Loucy (cell line): ENCODE results near the gene TDRD12.

Experiments
- H2AFZ ChIP-seq: fragments of 200-600 bp; sonication (generic); 2 replicates; pipeline ENCODE4 v1.6.0; 2016; ENCODE audit warnings: antibody characterized with exemption, mild to moderate bottlenecking, low read length, moderate library complexity
- H3F3A ChIP-seq: fragments of 200-600 bp; 2 replicates; pipeline ENCODE4 v1.6.0; 2016; ENCODE audit warnings: antibody characterized with exemption, low read depth, mild to moderate bottlenecking
- H3K27me3 ChIP-seq: fragments of 200-600 bp; sonication (generic); 2 replicates; pipeline ENCODE4 v1.6.1; 2014; ENCODE audit warnings: low read length, mild to moderate bottlenecking; ENCODE audit not compliant: insufficient read depth, poor library complexity, severe bottlenecking
- H3K36me3 ChIP-seq: fragments of 200-600 bp; sonication (generic); 2 replicates; pipeline ENCODE4 v1.6.1; 2016; ENCODE audit warnings: low read length; ENCODE audit not compliant: insufficient read depth
- H3K4me1 ChIP-seq: fragments of 200-600 bp; sonication (generic); 2 replicates; pipeline ENCODE4 v1.5.1; 2014; ENCODE audit warnings: low read length, mild to moderate bottlenecking; ENCODE audit not compliant: insufficient read depth, poor library complexity, severe bottlenecking
- H3K4me2 ChIP-seq: fragments of 200-600 bp; sonication (generic); 2 replicates; pipeline ENCODE4 v1.6.0; 2014; ENCODE audit warnings: antibody characterized with exemption, low read length, low read depth, mild to moderate bottlenecking; ENCODE audit not compliant: poor library complexity, severe bottlenecking
- H3K4me3 ChIP-seq: fragments of 200-600 bp; sonication (generic); 2 replicates; pipeline ENCODE4 v1.5.1; 2014; ENCODE audit warnings: low read length, mild to moderate bottlenecking, mixed read lengths; ENCODE audit not compliant: poor library complexity, severe bottlenecking
- H3K79me2 ChIP-seq: fragments of 200-600 bp; sonication (generic); 2 replicates; pipeline ENCODE4 v1.6.1; 2014; ENCODE audit warnings: low read length; ENCODE audit not compliant: insufficient read depth
- H3K9ac ChIP-seq: fragments of 200-600 bp; sonication (generic); 2 replicates; pipeline ENCODE4 v1.6.0; 2014; ENCODE audit warnings: mild to moderate bottlenecking, low read depth, low read length, moderate library complexity; ENCODE audit not compliant: poor library complexity, severe bottlenecking
- H3K9me2 ChIP-seq: fragments of 200-600 bp; sonication (generic); replicated peaks from 2 replicates; pipeline ENCODE4 v1.6.1; 2016; ENCODE audit warnings: low read depth, low read length, mixed read lengths
- H3K9me3 ChIP-seq: fragments of 200-600 bp; sonication (generic); 2 replicates; pipeline ENCODE4 v1.6.1; 2014; ENCODE audit warnings: mild to moderate bottlenecking, antibody characterized with exemption, low read length, low read depth; ENCODE audit not compliant: insufficient read depth
- H4K20me1 ChIP-seq: fragments of 200-600 bp; sonication (generic); 2 replicates; pipeline ENCODE4 v1.6.0; 2014; ENCODE audit warnings: antibody characterized with exemption, low read length, mild to moderate bottlenecking; ENCODE audit not compliant: insufficient read depth, poor library complexity, severe bottlenecking
- CTCF ChIP-seq: fragments of 200-600 bp; sonication (generic); conservative IDR thresholded peaks from 2 replicates; pipeline ENCODE4 v1.5.1; 2014; ENCODE audit warnings: mild to moderate bottlenecking, antibody characterized with exemption, low read length
- EZH2phosphoT487 ChIP-seq: fragments of 200-600 bp; IDR thresholded peaks from 2 replicates; pipeline ENCODE4 v1.6.1; 2018; ENCODE audit warnings: antibody characterized with exemption, mild to moderate bottlenecking, moderate library complexity, borderline replicate concordance

TDRD12 gene

GRCh38 chr19:32748497-32748896 lies 28.9 kb downstream of the TDRD12 start:
- Histone ChIP-seq H2AFZ (no peak overlapping the region), H3K9ac (no peak overlapping the region), H3F3A (peaks cover 9% of the 10 kb centered on the region; the same call in 1 of the 2 replicates), H3K4me2 (no peak overlapping the region), H3K27me3 (no peaks in the 10 kb centered on the region), H3K9me3 (no peaks in the 10 kb centered on the region), H3K9me2 (no peaks in the 10 kb centered on the region), H3K79me2 (no peaks in the 10 kb centered on the region), H3K36me3 (no peaks in the 10 kb centered on the region), H3K4me1 (peaks cover 19% of the 10 kb centered on the region), H4K20me1 (no peaks in the 10 kb centered on the region), H3K4me3 (no peak overlapping the region)
- TF ChIP-seq CTCF, result peak; percentile 66
- TF ChIP-seq EZH2phosphoT487, result no peak

DNA sequence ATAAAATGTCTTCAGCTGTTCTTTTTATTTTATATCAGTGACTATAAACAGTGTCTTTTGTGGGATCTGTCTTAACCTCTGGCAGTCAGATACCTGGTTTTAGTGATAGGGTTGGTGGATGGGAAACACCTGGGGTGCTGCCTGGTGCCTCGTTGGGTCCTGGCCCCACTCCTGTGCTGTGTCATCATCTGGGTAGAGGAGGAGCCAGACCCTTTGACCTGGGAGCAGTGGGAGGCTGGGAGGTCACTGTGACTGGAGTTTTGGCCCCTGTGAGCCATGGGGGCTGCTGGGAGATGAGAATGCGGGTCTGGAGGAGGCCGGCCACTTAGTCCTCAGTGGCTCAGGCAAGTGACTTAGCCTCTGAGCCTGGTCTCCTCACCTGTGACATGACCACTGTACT lies 29.4 kb downstream of the TDRD12 start:
- Histone ChIP-seq H3K36me3 (no peaks in the 10 kb centered on the region), H3F3A (peaks cover 9% of the 10 kb centered on the region; the same call in 1 of the 2 replicates), H4K20me1 (no peaks in the 10 kb centered on the region), H3K27me3 (no peaks in the 10 kb centered on the region), H3K79me2 (no peaks in the 10 kb centered on the region), H3K9ac (no peak overlapping the region), H3K9me2 (no peaks in the 10 kb centered on the region), H3K4me3 (no peak overlapping the region), H3K4me1 (peaks cover 19% of the 10 kb centered on the region), H3K4me2 (no peak overlapping the region), H3K9me3 (no peaks in the 10 kb centered on the region), H2AFZ (no peak overlapping the region)
- TF ChIP-seq EZH2phosphoT487, result no peak

DNA sequence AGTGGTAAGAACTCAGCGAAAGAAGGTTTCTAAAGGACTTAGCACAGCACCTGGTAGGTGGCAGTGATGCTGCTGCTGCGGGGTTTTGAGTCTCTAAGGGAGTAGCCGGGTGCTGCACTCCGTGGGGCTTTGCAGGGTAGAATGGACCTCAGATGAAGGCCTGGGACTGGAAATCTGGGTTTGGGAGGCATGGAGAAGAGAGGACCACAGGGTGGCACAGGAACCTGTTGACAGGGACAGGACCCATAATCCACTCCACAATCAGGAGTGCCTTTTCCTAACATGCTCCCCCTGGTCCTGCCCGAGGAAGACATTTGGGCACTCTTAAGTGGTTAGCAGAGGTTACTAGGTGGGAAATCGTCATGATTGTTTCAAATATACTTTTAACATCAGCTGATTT lies 29.8 kb downstream of the TDRD12 start:
- Histone ChIP-seq H3K36me3 (no peaks in the 10 kb centered on the region), H3K4me1 (peaks cover 19% of the 10 kb centered on the region), H3K79me2 (no peaks in the 10 kb centered on the region), H3K9me3 (no peaks in the 10 kb centered on the region), H3F3A (peaks cover 9% of the 10 kb centered on the region; the same call in 1 of the 2 replicates), H3K4me3 (no peak overlapping the region), H3K9ac (no peak overlapping the region), H3K27me3 (no peaks in the 10 kb centered on the region), H4K20me1 (no peaks in the 10 kb centered on the region), H3K9me2 (no peaks in the 10 kb centered on the region), H3K4me2 (no peak overlapping the region), H2AFZ (no peak overlapping the region)
- TF ChIP-seq EZH2phosphoT487 (no peak), CTCF (no peak)

DNA sequence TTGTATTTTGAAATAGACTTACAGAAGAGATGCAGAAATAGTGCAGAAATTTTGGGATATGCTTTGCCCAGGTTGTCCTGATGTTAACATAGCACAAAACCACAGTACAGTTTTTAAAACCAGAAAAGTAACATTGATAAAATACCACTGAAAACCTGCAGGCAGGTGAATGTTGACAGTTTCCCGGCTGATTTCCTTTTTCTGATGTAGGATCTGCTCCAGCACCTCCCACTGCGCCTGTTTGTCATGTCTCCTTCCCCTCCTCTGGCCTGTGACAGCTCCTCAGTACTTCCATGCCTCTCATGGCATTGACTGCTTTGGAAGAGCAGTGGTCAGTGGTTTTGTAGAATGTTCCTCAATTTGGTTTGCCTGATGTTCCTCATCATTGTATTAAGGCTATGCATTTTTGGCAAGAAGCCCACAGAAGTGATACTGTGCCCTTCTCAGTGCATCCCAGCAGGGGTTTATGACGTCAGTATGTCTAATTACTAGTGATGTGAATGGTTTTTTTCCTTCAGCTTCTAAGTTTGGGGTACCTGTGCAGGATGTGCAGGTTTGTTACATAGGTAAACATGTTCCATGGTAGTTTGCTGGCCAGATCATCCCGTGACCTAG lies 31.0 kb downstream of the TDRD12 start:
- H3K9me2 ChIP-seq, result no peaks in the 10 kb centered on the region
- no peaks in the 10 kb centered on the region for H3K9me3 ChIP-seq
- no peaks in the 10 kb centered on the region for H3K27me3 ChIP-seq
- no peak overlapping the region for H3K4me2 ChIP-seq
- no peaks in the 10 kb centered on the region for H3K79me2 ChIP-seq
- H3K9ac ChIP-seq, result no peak overlapping the region
- H3K4me1 ChIP-seq, result peaks cover 13% of the 10 kb centered on the region
- no peaks in the 10 kb centered on the region for H4K20me1 ChIP-seq
- no peak overlapping the region for H3K4me3 ChIP-seq
- TF ChIP-seq EZH2phosphoT487 (no peak), CTCF (no peak)
- peaks cover 9% of the 10 kb centered on the region; the same call in 1 of the 2 replicates for H3F3A ChIP-seq
- no peaks in the 10 kb centered on the region for H3K36me3 ChIP-seq
- H2AFZ ChIP-seq, result no peak overlapping the region
